ENCODE measurements around the gene RPEL1.
"Not testable (repeated sequence)": the region's sequence is repeated elsewhere in the genome, so short reads cannot be mapped to it uniquely, and the experiment has no call there.

RPEL1 gene

GRCh38 chr10:103203466-103203865 lies 42.2 kb upstream of the RPEL1 start:
- no peak for TF ChIP-seq CTCF (IDR thresholded peaks at IDR 0.05; ENCODE audit: low read depth, low read length, missing control alignments)
- DNase-seq (ENCODE audit: low read depth), result no peak
- H3K4me3 ChIP-seq (ENCODE audit: low read depth, low read length), result no peak overlapping the region
- in situ Hi-C loops (cut with HindIII; ENCODE audit: low sequenced_read_pairs), result no loop called here

DNA sequence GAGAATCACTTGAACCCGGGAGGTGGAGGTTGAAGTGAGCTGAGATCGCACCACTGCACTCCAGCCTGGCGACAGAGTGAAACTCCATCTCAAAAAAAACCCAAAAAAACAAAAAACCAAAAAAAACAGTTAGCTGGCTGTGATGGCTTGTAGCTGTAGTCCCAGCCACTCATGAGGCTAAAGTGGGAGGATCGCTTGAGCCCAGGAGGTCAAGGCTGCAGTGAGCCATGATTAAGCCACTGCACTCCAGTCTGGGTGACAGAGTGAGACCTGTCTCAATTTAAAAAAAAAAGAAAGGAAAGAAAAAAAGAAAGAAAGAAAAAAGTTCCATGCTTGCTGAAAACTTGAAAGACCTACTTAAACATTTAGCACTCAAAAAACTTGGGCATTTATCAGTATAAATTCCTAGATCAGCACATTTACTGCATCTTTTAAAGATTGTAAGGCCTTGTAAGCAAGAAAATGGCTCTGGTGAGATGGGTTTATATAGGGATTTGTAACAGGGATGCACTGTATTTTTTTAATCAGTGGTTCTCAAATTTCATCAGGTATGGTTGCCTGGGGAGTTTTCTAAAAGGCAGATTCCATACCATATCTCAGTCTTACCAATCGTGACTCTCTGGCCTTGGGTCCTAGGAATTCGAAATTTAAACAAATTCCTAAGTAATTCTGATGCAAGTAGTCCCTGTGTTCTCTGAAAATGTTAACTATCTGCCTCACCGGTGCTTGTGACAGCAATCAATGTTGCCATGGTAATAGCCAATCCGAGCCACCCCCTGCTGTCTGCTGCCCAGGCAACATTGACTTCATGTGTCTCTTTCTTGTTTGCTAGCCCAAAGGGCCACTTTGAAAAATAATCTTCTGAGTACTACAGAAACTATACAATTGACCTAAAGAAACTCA lies 41.1 kb upstream of the RPEL1 start:
- TF ChIP-seq CTCF (IDR thresholded peaks at IDR 0.05; ENCODE audit: low read depth, low read length, missing control alignments), result no peak
- no peak overlapping the region for H3K4me3 ChIP-seq (ENCODE audit: low read depth, low read length)
- in situ Hi-C loops (cut with HindIII; ENCODE audit: low sequenced_read_pairs), result no loop called here
- DNase-seq (ENCODE audit: low read depth), result no peak

DNA sequence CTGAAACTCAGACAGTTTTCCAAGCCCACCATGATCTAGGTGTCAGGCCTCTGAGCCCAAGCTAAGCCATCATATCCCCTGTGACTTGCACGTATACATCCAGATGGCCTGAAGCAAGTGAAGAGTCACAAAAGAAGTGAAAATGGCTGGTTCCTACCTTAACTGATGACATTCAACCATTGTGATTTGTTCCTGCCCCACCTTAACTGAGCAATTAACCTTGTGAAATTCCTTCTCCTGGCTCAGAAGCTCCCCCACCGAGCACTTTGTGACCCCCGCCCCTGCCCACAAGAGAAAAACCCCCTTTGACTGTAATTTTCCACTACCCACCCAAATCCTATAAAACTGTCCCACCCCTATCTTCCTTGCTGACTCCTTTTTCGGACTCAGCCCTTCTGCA lies 40.3 kb upstream of the RPEL1 start:
- H3K4me3 ChIP-seq (ENCODE audit: low read depth, low read length); in situ Hi-C loops (cut with HindIII; ENCODE audit: low sequenced_read_pairs); DNase-seq (ENCODE audit: low read depth): not testable (repeated sequence)

DNA sequence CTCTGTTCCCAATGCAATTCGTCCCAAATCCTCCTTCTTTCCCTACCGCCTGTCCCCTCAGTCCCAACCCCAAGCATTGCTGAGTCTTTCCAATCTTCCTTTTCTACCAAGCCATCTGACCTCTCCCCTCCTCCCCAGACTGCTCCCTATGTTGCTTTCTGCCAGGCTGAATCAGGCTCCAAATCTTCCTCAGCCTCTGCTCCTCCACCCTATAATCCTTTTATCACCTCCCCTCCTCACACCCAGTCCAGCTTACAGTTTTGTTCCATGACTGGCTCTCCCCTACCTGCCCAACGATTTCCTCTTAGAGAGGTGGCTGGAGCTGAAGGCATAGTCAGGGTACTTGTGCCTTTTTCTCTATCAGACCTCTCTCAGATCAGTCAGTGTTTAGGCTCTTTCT lies 39.0 kb upstream of the RPEL1 start:
- H3K4me3 ChIP-seq (ENCODE audit: low read depth, low read length); DNase-seq (ENCODE audit: low read depth); in situ Hi-C loops (cut with HindIII; ENCODE audit: low sequenced_read_pairs): not testable (repeated sequence)

DNA sequence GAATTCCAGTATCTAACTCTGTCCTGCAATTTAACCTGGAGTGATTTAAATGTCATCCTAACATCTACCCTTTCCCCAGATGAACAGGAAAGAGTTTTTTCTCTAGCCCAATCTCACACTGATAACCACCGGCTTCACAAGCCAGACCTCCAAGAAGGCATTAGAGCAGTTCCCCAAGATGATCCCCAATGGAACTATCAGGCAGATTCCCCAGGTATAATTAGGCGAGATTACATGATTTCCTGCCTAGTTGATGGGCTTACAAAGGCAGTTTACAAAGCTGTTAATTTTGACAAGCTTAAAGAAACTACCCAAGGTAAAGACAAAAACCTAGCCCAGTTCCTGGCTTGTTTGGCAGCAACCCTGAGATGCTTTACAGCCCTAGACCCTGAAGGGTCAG lies 38.5 kb upstream of the RPEL1 start:
- no peak for DNase-seq (ENCODE audit: low read depth)
- in situ Hi-C loops (cut with HindIII; ENCODE audit: low sequenced_read_pairs), result no loop called here
- no peak overlapping the region for H3K4me3 ChIP-seq (ENCODE audit: low read depth, low read length)
- TF ChIP-seq CTCF (IDR thresholded peaks at IDR 0.05; ENCODE audit: low read depth, low read length, missing control alignments), result no peak

DNA sequence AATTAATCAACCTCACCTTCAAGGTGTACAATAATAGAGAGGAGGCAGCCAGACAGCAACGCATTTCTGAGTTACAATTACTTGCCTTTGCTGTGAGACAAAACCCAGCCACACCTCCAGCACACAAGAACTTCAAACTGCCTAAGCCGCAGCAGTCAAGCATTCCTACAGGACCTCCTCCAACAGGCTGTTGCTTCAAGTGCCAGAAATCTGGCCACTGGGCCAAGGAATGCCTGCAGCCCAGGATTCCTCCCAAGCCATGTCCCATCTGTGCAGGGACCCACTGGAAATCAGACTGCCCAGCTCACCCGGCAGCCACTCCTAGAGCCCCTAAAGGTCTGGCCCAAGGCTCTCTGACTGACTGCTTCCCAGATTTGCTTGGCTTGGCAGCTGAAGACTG lies 38.0 kb upstream of the RPEL1 start:
- DNase-seq (ENCODE audit: low read depth); in situ Hi-C loops (cut with HindIII; ENCODE audit: low sequenced_read_pairs); H3K4me3 ChIP-seq (ENCODE audit: low read depth, low read length): not testable (repeated sequence)

DNA sequence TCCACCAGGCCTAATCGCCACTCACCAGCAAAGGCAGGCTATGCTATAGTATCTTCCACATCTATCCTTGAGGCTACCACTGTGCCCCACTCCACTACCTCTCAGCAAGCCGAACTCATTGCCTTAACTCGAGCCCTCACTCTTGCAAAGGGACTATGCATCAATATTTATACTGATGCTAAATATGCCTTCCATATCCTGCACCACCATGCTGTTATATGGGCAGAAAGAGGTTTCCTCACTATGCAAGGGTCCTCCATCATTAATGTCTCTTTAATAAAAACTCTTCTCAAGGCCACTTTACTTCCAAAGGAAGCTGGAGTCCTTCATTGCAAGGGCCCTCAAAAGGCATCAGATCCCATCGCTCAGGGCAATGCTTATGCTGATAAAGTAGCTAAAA lies 35.4 kb upstream of the RPEL1 start:
- in situ Hi-C loops (cut with HindIII; ENCODE audit: low sequenced_read_pairs); DNase-seq (ENCODE audit: low read depth): not testable (repeated sequence)

DNA sequence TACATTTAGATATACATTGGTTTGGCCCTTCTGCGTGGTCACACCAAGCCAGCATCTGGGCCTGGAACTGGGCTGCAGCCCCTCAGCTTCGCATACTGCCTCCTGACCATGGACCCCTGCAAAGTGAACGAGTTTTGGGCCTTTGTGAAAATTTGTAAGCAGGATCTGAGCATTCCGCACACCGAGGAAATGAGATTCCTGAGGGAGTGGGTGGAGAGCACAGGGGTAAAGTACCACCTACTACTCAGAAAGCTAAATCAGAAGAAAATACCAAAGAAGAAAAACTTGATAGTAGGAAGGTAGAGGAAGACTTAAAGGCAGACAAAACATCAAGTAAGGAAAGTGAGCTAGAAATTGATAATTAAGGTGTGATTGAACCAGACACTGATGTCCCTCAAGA lies 30.1 kb upstream of the RPEL1 start:
- no peak overlapping the region for H3K4me3 ChIP-seq (ENCODE audit: low read depth, low read length)
- DNase-seq (ENCODE audit: low read depth), result no peak
- no peak for TF ChIP-seq CTCF (IDR thresholded peaks at IDR 0.05; ENCODE audit: low read depth, low read length, missing control alignments)
- in situ Hi-C loops (cut with HindIII; ENCODE audit: low sequenced_read_pairs), result no loop called here

More for the DNA sequence above, 35.4 kb upstream of the RPEL1 start:
- H3K4me3 ChIP-seq (ENCODE audit: low read depth, low read length), result not testable (repeated sequence)

GRCh38 chr10:103216362-103216761 lies 29.3 kb upstream of the RPEL1 start:
- DNase-seq (ENCODE audit: low read depth); in situ Hi-C loops (cut with HindIII; ENCODE audit: low sequenced_read_pairs); H3K4me3 ChIP-seq (ENCODE audit: low read depth, low read length): not testable (repeated sequence)
